Heart right ventricle (tissue), 16 donors: Measurements from ENCODE around the gene GCK. TPM values are rescaled to one million over a fixed set of nuclear protein-coding genes. Genes with fewer than 3 reads are reported as not detected.
"Not testable (repeated sequence)": the region's sequence is repeated elsewhere in the genome, so short reads cannot be mapped to it uniquely, and the experiment has no call there.

Experiments used
- ATAC-seq, 8 donors: fragments of 200-7000 bp; cut with Tn5 transposase; one replicate each; pipeline ENCODE4 v1.9.1; 2020; ENCODE audit warnings: mild to moderate bottlenecking in 8 of 8, moderate library complexity in 8 of 8, moderate number of reproducible peaks in 1 of 8
- DNase-seq, 2 donors: peaks; one replicate each; pipeline ENCODE4 v3.0.0-alpha.2; 2020
- H3K27ac ChIP-seq, 10 donors: fragments of 200-600 bp; sonication (generic) in 2 of 10; one replicate each; pipeline versions ENCODE4 v1.5.0 to v1.8.0; 2020 to 2022; ENCODE audit warnings: mild to moderate bottlenecking in 3 of 10
- H3K27me3 ChIP-seq, 7 donors: fragments of 200-600 bp; one replicate each; pipeline ENCODE4 v1.8.0; 2021 to 2022; ENCODE audit warnings: mild to moderate bottlenecking in 2 of 7
- H3K36me3 ChIP-seq, 9 donors: fragments of 200-600 bp; sonication (generic) in 1 of 9; one replicate each; pipeline versions ENCODE4 v1.5.0 to v1.8.0; 2020 to 2022; ENCODE audit warnings: mild to moderate bottlenecking in 2 of 9
- H3K4me1 ChIP-seq, 9 donors: fragments of 200-600 bp; sonication (generic) in 1 of 9; one replicate each; pipeline versions ENCODE4 v1.5.0 to v1.8.0; 2020 to 2022; ENCODE audit warnings: mild to moderate bottlenecking in 4 of 9
- H3K4me3 ChIP-seq, 10 donors: fragments of 200-600 bp; sonication (generic) in 2 of 10; one replicate each; pipeline versions ENCODE4 v1.5.0 to v1.8.0; 2020 to 2022; ENCODE audit warnings: mild to moderate bottlenecking in 7 of 10, moderate library complexity in 2 of 10
- H3K9me3 ChIP-seq, 11 donors: fragments of 200-600 bp in 10 of 11; sonication (generic) in 2 of 11; one replicate each; pipeline versions ENCODE4 v1.5.0 to v1.8.0; 2013 to 2022; ENCODE audit warnings: mild to moderate bottlenecking in 2 of 11, control low read depth in 1 of 11, moderate library complexity in 1 of 11
- WGBS, 2 donors: extraction: QIAGEN DNeasy Blood & Tissue Kit; methylation state at CpG; one replicate each; pipeline ENCODE4 v1.1.7; 2013; ENCODE audit warnings: inconsistent platforms in 1 of 2; 5-methylcytosine and 5-hydroxymethylcytosine counted together
- intact Hi-C, 10 donors: fragments of 100-400 bp; cut with DNase I; formaldehyde crosslinking; loops; one replicate each; pipeline versions ENCODE4 v1.11.1 to v1.14.2; 2022
- polyA plus RNA-seq, 2 donors: library from polyadenylated mRNA; stranded (reverse); fragments of 200-250 nt; gene quantifications; one replicate each; pipeline ENCODE4 v1.2.3, GENCODE V29; 2013
- total RNA-seq, 10 donors: library from RNA; stranded (reverse); fragmentation: NEBNext Ultra II Directional in 3 of 10; extraction: Animal tissue kit (Norgen Biotek cat#: 25700) in 3 of 10; gene quantifications; one replicate each; pipeline versions ENCODE4 v1.2.1 to v1.2.4, GENCODE V29; 2021 to 2023
- TF ChIP-seq, protein P1 (sequence below), 9 donors: fragments of 200-600 bp; sonication (generic) in 2 of 9; IDR thresholded peaks; one replicate each; pipeline versions ENCODE4 v1.5.0 to v1.8.0; 2021 to 2022; ENCODE audit warnings: antibody characterized with exemption in 9 of 9, mild to moderate bottlenecking in 5 of 9, moderate library complexity in 1 of 9
- donor health status: Arrhythmogenic right ventricular cardiomyopathy.
- donor health status: ischemic (EF 13 %, LVEDD 7.1; RV severe dilation, severe dysfunction).
- donor health status: healthy with polysubstance abuse.
- donor health status: DM: no; HTN: yes; CAD: no.
- donor health status: DM: no; HTN: no; CAD: no.
- donor health status: ischemic (EF 25% LVEDD 6.9; RV normal size, moderate dysfunction).
- donor health status: ischemic (EF 25% LVEDD 5.7; RV mildly dilated, moderate dysfunction).
- donor health status: healthy.
- donor health status: DM: yes; HTN: yes; CAD: no.
- donor health status: Ischemic cardiomyopathy.
- donor health status: ischemic (EF 35%, LVEDD 5.7; RV mildly dilated, moderate dysfunction).
- donor health status: nonischemic (EF 11% LVEDD 7.7; RV severe dilation, severe dysfunction).
- donor health status: DM: yes; HTN: yes; CAD: no.
- donor health status: PGD.
- donor health status: ischemic (EF 29% LVEDD 5.4; RV normal size, mild dysfunction).
- donor health status: nonischemic (EF 23%, LVEDD 6.1; RV moderate dilation, normal function).

GCK gene
- total and polyA plus RNA-seq, 12 donors = 0.50 to 6.0 (median 1.5) TPM

DNA sequence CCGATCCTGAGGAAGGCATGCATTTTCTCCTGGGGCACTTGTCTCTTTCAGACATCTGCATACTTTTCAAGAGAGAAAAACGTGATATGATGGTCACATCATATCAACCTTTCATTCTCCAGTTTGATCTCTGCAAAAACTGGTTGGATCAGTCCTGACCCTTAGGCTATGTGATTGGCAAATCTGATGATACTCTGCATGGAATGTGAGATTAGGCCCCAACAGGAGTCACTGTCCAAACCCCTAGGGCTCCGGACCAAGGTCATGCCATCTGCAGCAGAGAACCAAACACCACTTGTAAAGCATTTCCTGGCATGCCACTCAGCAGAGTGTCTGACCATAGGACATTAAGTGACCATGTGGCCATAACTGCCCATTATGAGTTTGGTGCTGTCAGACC lies 8.6 kb downstream of the GCK start:
- intact Hi-C loops = no loop called here
- TF ChIP-seq, protein P1, sequence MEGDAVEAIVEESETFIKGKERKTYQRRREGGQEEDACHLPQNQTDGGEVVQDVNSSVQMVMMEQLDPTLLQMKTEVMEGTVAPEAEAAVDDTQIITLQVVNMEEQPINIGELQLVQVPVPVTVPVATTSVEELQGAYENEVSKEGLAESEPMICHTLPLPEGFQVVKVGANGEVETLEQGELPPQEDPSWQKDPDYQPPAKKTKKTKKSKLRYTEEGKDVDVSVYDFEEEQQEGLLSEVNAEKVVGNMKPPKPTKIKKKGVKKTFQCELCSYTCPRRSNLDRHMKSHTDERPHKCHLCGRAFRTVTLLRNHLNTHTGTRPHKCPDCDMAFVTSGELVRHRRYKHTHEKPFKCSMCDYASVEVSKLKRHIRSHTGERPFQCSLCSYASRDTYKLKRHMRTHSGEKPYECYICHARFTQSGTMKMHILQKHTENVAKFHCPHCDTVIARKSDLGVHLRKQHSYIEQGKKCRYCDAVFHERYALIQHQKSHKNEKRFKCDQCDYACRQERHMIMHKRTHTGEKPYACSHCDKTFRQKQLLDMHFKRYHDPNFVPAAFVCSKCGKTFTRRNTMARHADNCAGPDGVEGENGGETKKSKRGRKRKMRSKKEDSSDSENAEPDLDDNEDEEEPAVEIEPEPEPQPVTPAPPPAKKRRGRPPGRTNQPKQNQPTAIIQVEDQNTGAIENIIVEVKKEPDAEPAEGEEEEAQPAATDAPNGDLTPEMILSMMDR (IDR thresholded peaks at IDR 0.05) = no peak
- 58 to 69% methylated on average over 3 of the region's 3 CpGs for WGBS, 2 donors

DNA sequence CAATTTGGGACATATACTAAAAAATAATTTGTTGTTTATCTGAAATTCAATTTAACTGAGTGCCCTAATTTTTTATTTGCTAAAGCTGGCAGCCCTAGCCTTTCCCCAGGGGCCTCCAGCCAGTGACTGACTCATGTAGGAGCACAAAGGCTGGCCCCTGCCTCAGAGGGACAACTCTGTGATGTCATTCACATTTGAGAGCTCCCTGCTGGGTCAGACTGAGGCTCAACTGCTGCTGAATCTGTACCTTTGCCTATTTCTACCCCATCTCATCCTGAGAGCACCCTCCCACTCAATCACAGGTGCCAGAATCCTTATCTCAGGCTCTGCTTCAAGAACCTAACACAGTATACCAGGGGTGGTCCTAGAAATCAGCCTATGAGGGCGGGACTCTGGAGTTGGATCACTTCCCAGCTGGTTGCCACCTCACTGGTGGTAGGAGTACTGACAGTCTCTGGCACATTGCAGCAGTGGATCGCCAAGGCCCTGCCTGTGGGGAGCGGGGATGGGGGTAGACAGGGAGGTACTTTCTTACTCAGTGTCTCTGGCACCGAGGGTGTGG lies 11.6 kb downstream of the GCK start:
- ATAC-seq = peak in 6 of 8 donors; percentile 34 to 87 (median 66)
- no peak overlapping the region for H3K27ac ChIP-seq
- WGBS, 2 donors = 45 to 58% methylated on average over 4 of the region's 4 CpGs

More for the DNA sequence above, 8.6 kb downstream of the GCK start:
- Histone ChIP-seq H3K36me3 (no peaks in the 10 kb centered on the region), H3K27me3 (peaks cover 0 to 7% (median 0%) of the 10 kb centered on the region in 7 donors), H3K4me1 (peaks cover 0 to 9% (median 0%) of the 10 kb centered on the region in 9 donors), H3K9me3 (peaks cover 0 to 14% (median 8%) of the 10 kb centered on the region in 11 donors), H3K27ac (no peak overlapping the region), H3K4me3 (no peak overlapping the region)
- DNase-seq = no peak
- no peak for ATAC-seq

DNA sequence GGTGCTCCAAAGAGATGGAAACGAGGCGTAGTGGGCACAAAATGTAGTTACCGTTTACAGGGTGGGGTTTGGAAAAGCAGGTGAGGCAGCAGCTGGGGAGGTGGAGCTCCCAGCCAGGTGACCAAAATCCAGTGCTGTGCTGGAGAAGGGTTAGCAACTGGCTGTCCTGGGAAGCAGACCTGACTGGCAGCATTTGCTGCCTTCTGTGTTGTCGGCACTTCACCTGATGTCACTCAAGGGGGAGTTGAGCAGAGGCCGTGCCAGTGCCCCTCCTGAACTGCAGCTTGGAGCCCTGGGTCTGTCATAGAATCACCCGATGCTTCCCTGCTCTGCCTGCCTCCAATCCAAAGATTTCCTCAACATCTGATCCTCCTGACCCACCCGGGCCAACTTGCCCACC lies 12.8 kb downstream of the GCK start:
- H3K36me3 ChIP-seq = no peaks in the 10 kb centered on the region
- intact Hi-C loops = no loop called here
- H3K9me3 ChIP-seq = peaks cover 0 to 3% (median 0%) of the 10 kb centered on the region in 11 donors
- no peak overlapping the region for H3K4me3 ChIP-seq
- H3K27ac ChIP-seq = no peak overlapping the region
- peaks cover 0 to 9% (median 0%) of the 10 kb centered on the region in 9 donors for H3K4me1 ChIP-seq
- H3K27me3 ChIP-seq = peaks cover 0 to 7% (median 0%) of the 10 kb centered on the region in 7 donors
- no peak for ATAC-seq
- 75 to 82% methylated on average over 7 of the region's 7 CpGs for WGBS, 2 donors
- TF ChIP-seq, protein P1 (IDR thresholded peaks at IDR 0.05) = no peak
- no peak for DNase-seq

More for the DNA sequence above, 11.6 kb downstream of the GCK start:
- intact Hi-C loops = no loop called here
- DNase-seq = no peak
- no peaks in the 10 kb centered on the region for H3K36me3 ChIP-seq
- H3K27me3 ChIP-seq = peaks cover 0 to 7% (median 0%) of the 10 kb centered on the region in 7 donors
- TF ChIP-seq, protein P1 (IDR thresholded peaks at IDR 0.05) = no peak
- peaks cover 0 to 7% (median 2%) of the 10 kb centered on the region in 11 donors for H3K9me3 ChIP-seq
- peaks cover 0 to 9% (median 0%) of the 10 kb centered on the region in 9 donors for H3K4me1 ChIP-seq
- H3K4me3 ChIP-seq = no peak overlapping the region

DNA sequence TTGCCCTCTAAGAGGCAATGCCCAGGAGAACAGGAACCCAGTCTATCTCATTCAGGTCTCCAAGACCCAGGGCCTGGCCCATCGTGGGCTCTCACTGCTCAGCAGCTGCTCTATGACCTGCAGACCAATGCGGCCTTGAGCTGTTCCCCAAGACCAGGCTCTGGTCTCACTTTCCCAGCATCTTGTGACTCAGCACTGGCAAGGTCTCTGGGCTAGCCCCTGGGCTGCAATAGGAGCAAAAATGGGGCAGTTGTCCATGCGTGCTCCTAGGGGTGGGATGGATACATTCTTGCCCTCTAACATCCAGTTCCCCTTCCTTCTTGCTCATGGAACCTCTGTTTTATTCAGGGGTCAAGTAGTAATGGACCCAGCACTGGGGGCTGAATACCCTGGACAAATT lies 13.5 kb downstream of the GCK start:
- ATAC-seq (no peak), DNase-seq (no peak)
- 84 to 90% methylated on average over 3 of the region's 3 CpGs for WGBS, 2 donors
- Histone ChIP-seq H3K27me3 (peaks cover 0 to 4% (median 0%) of the 10 kb centered on the region in 7 donors), H3K27ac (no peak overlapping the region), H3K9me3 (peaks cover 0 to 9% (median 0%) of the 10 kb centered on the region in 11 donors), H3K4me3 (no peak overlapping the region), H3K4me1 (peaks cover 0 to 9% (median 0%) of the 10 kb centered on the region in 9 donors), H3K36me3 (no peaks in the 10 kb centered on the region)
- intact Hi-C loops = no loop called here
- TF ChIP-seq, protein P1 (IDR thresholded peaks at IDR 0.05) = no peak

DNA sequence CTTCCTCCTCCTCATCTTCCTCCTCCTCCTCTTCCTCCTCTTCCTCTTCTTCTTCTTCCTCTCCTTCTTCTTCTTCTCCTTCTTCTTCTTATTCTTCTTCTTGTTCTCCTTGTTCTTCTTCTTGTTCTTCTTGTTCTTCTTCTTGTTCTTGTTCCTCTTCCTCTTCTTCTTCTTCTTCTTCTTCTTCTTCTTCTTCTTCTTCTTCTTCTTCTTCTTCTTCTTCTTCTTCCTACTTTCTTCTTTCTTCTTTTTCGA lies 14.6 kb downstream of the GCK start:
- H3K36me3 ChIP-seq, intact Hi-C loops, H3K4me1 ChIP-seq, H3K9me3 ChIP-seq, H3K27ac ChIP-seq, H3K27me3 ChIP-seq, ATAC-seq, H3K4me3 ChIP-seq, DNase-seq: not testable (repeated sequence)
- WGBS, 2 donors = 71 to 86% methylated on average over 1 of the region's 1 CpG
